ENCODE data around the gene GCNT4. TPM values are rescaled to one million over a fixed set of nuclear protein-coding genes. Genes with fewer than 3 reads are reported as not detected.

Gene GCNT4
- total RNA-seq: 1.3 and 3.1 TPM in 2 replicates

GRCh38 chr5:75052192-75053053 is at the start of gene GCNT4:
GCNT4 (minus strand) TSS chr5:75052558; CDS start chr5:75030037, 22,521 bp downstream.

Other genes starting within 250 kb of the GCNT4 start
- gene FAM169A, start 186.2 kb downstream of the GCNT4 start, total RNA-seq: 4.8 and 14.0 TPM in 2 replicates
- 0.09 and 0.21 TPM in 2 replicates for gene ANKRD31, start 184.3 kb upstream of the GCNT4 start, total RNA-seq